Measurements from ENCODE around the gene CES2. TPM values are rescaled to one million over a fixed set of nuclear protein-coding genes. Genes with fewer than 3 reads are reported as not detected.
A peak's percentile ranks its signal among the peaks of the same experiment; 100 is the strongest.

Gene CES2
- total and polyA plus RNA-seq, 7 experiments from 2014 or later, result 29.2 to 64.7 (median 46.2) TPM

GRCh38 chr16:66905633-66906539 lies 29.4 kb upstream of the CES2 start:
- DNase-seq, result peak in 7 of 9 donors; percentile 37 to 74 (median 63)
- Mint-ChIP-seq H3K27ac (peak overlapping the region in 7 of 9 donors; percentile 1 to 76 (median 62)), H3K4me3 (peak overlapping the region in 2 of 10 donors; percentile 25 to 40)

GRCh38 chr16:66906916-66907836 lies 28.1 kb upstream of the CES2 start:
- peaks cover 8 to 15% (median 11%) of the 10 kb centered on the region in 7 donors for H3K4me1 Mint-ChIP-seq
- Histone ChIP-seq H3K27me3 (ENCODE audit: control insufficient read depth in 2 of 2, insufficient read depth in 2 of 2, low read length in 2 of 2) (no peaks in the 10 kb centered on the region), H3K36me3 (ENCODE audit: control insufficient read depth in 2 of 3, insufficient read depth in 3 of 3, low read length in 3 of 3) (no peaks in the 10 kb centered on the region), H3K4me1 (ENCODE audit: control insufficient read depth in 2 of 2, insufficient read depth in 2 of 2, low read length in 2 of 2) (peaks cover 0 to 12% of the 10 kb centered on the region in 2 donors), H3K9me3 (ENCODE audit: control insufficient read depth in 2 of 3, low read length in 3 of 3) (no peaks in the 10 kb centered on the region), H3K27ac (ENCODE audit: low read depth, low read length) (no peak overlapping the region), H3K4me3 (ENCODE audit: low read length) (no peak overlapping the region)
- no peak for DNase-seq
- H3K36me3 Mint-ChIP-seq, result no peaks in the 10 kb centered on the region
- no peak for ATAC-seq
- intact Hi-C loops (cut with micrococcal nuclease), result no loop called here
- H3K9me3 Mint-ChIP-seq, result no peaks in the 10 kb centered on the region
- ChIA-PET CTCF (no interaction called here), POLR2A (interaction anchor here (1.1 kb wide), 1 partner anchor 27 kb away, joined by 3 read pairs; the partner anchor contains the start of gene PDP2)
- H3K27ac Mint-ChIP-seq, result peak overlapping the region in 4 of 9 donors; percentile 43 to 76 (median 52)
- H3K27me3 Mint-ChIP-seq, result no peaks in the 10 kb centered on the region
- H3K4me3 Mint-ChIP-seq, result peak overlapping the region in 1 of 10 donors; percentile 40

More at GRCh38 chr16:66905633-66906539, 29.4 kb upstream of the CES2 start:
- peak; percentile 50 for ATAC-seq
- no peak overlapping the region for H3K27ac ChIP-seq (ENCODE audit: low read depth, low read length)
- H3K36me3 ChIP-seq (ENCODE audit: control insufficient read depth in 2 of 3, insufficient read depth in 3 of 3, low read length in 3 of 3), result no peaks in the 10 kb centered on the region
- Mint-ChIP-seq H3K9me3 (no peaks in the 10 kb centered on the region), H3K36me3 (no peaks in the 10 kb centered on the region), H3K27me3 (no peaks in the 10 kb centered on the region), H3K4me1 (peaks cover 8 to 15% (median 11%) of the 10 kb centered on the region in 7 donors)
- intact Hi-C loops (cut with micrococcal nuclease), result no loop called here
- no peak overlapping the region for H3K4me3 ChIP-seq (ENCODE audit: low read length)
- H3K27me3 ChIP-seq (ENCODE audit: control insufficient read depth in 2 of 2, insufficient read depth in 2 of 2, low read length in 2 of 2), result no peaks in the 10 kb centered on the region
- H3K4me1 ChIP-seq (ENCODE audit: control insufficient read depth in 2 of 2, insufficient read depth in 2 of 2, low read length in 2 of 2), result peaks cover 0 to 12% of the 10 kb centered on the region in 2 donors
- ChIA-PET POLR2A (interaction anchor here (1.1 kb wide), 1 partner anchor 25 kb away, joined by 3 read pairs; the partner anchor contains the start of gene PDP2), CTCF (no interaction called here)
- H3K9me3 ChIP-seq (ENCODE audit: control insufficient read depth in 2 of 3, low read length in 3 of 3), result no peaks in the 10 kb centered on the region

GRCh38 chr16:66908116-66908515 lies 27.2 kb upstream of the CES2 start:
- Histone ChIP-seq H3K27me3 (ENCODE audit: control insufficient read depth in 2 of 2, insufficient read depth in 2 of 2, low read length in 2 of 2) (no peaks in the 10 kb centered on the region), H3K27ac (ENCODE audit: low read depth, low read length) (no peak overlapping the region), H3K36me3 (ENCODE audit: control insufficient read depth in 2 of 3, insufficient read depth in 3 of 3, low read length in 3 of 3) (no peaks in the 10 kb centered on the region), H3K9me3 (ENCODE audit: control insufficient read depth in 2 of 3, low read length in 3 of 3) (no peaks in the 10 kb centered on the region), H3K4me1 (ENCODE audit: control insufficient read depth in 2 of 2, insufficient read depth in 2 of 2, low read length in 2 of 2) (peaks cover 0 to 12% of the 10 kb centered on the region in 2 donors), H3K4me3 (ENCODE audit: low read length) (no peak overlapping the region)
- ATAC-seq, result no peak
- Mint-ChIP-seq H3K4me1 (peaks cover 8 to 15% (median 11%) of the 10 kb centered on the region in 7 donors), H3K4me3 (no peak overlapping the region), H3K27ac (peak overlapping the region in 1 of 9 donors; percentile 85), H3K36me3 (no peaks in the 10 kb centered on the region), H3K27me3 (no peaks in the 10 kb centered on the region), H3K9me3 (no peaks in the 10 kb centered on the region)
- POLR2A ChIA-PET, result no interaction called here
- no peak for DNase-seq
- intact Hi-C loops (cut with micrococcal nuclease), result no loop called here
- CTCF ChIA-PET, result no interaction called here

GRCh38 chr16:66908762-66909559 lies 26.4 kb upstream of the CES2 start:
- no peak overlapping the region for H3K4me3 Mint-ChIP-seq
- H3K27ac Mint-ChIP-seq, result no peak overlapping the region

GRCh38 chr16:66910175-66910940 lies 25.0 kb upstream of the CES2 start:
- ATAC-seq, result no peak
- H3K27ac ChIP-seq (ENCODE audit: low read depth, low read length), result no peak overlapping the region
- no peak for DNase-seq
- CTCF ChIA-PET, result no interaction called here
- H3K36me3 Mint-ChIP-seq, result no peaks in the 10 kb centered on the region
- peaks cover 8 to 13% (median 11%) of the 10 kb centered on the region in 7 donors for H3K4me1 Mint-ChIP-seq
- peaks cover 0 to 9% of the 10 kb centered on the region in 2 donors for H3K4me1 ChIP-seq (ENCODE audit: control insufficient read depth in 2 of 2, insufficient read depth in 2 of 2, low read length in 2 of 2)
- no peaks in the 10 kb centered on the region for H3K27me3 Mint-ChIP-seq
- POLR2A ChIA-PET, result no interaction called here
- H3K4me3 ChIP-seq (ENCODE audit: low read length), result no peak overlapping the region
- H3K36me3 ChIP-seq (ENCODE audit: control insufficient read depth in 2 of 3, insufficient read depth in 3 of 3, low read length in 3 of 3), result no peaks in the 10 kb centered on the region
- H3K9me3 Mint-ChIP-seq, result no peaks in the 10 kb centered on the region
- H3K4me3 Mint-ChIP-seq, result no peak overlapping the region
- no peaks in the 10 kb centered on the region for H3K9me3 ChIP-seq (ENCODE audit: control insufficient read depth in 2 of 3, low read length in 3 of 3)
- intact Hi-C loops (cut with micrococcal nuclease), result no loop called here
- no peaks in the 10 kb centered on the region for H3K27me3 ChIP-seq (ENCODE audit: control insufficient read depth in 2 of 2, insufficient read depth in 2 of 2, low read length in 2 of 2)
- H3K27ac Mint-ChIP-seq, result peak overlapping the region in 1 of 9 donors; percentile 59

More at GRCh38 chr16:66908762-66909559, 26.4 kb upstream of the CES2 start:
- CTCF ChIA-PET, result no interaction called here
- peaks cover 8 to 15% (median 11%) of the 10 kb centered on the region in 7 donors for H3K4me1 Mint-ChIP-seq
- H3K4me3 ChIP-seq (ENCODE audit: low read length), result no peak overlapping the region
- no peaks in the 10 kb centered on the region for H3K27me3 ChIP-seq (ENCODE audit: control insufficient read depth in 2 of 2, insufficient read depth in 2 of 2, low read length in 2 of 2)
- no peaks in the 10 kb centered on the region for H3K9me3 Mint-ChIP-seq
- DNase-seq (no peak), ATAC-seq (no peak)
- H3K9me3 ChIP-seq (ENCODE audit: control insufficient read depth in 2 of 3, low read length in 3 of 3), result no peaks in the 10 kb centered on the region
- peaks cover 0 to 12% of the 10 kb centered on the region in 2 donors for H3K4me1 ChIP-seq (ENCODE audit: control insufficient read depth in 2 of 2, insufficient read depth in 2 of 2, low read length in 2 of 2)
- intact Hi-C loops (cut with micrococcal nuclease), result no loop called here
- H3K27me3 Mint-ChIP-seq, result no peaks in the 10 kb centered on the region
- no peak overlapping the region for H3K27ac ChIP-seq (ENCODE audit: low read depth, low read length)
- no peaks in the 10 kb centered on the region for H3K36me3 Mint-ChIP-seq
- no peaks in the 10 kb centered on the region for H3K36me3 ChIP-seq (ENCODE audit: control insufficient read depth in 2 of 3, insufficient read depth in 3 of 3, low read length in 3 of 3)
- POLR2A ChIA-PET, result no interaction called here
